GM11168 (cell line): ENCODE data around the gene MFF.
"Not testable (repeated sequence)": the region's sequence is repeated elsewhere in the genome, so short reads cannot be mapped to it uniquely, and the experiment has no call there.

ENCODE experiments used
- in situ Hi-C: fragments of 300-500 bp; cut with MboI; formaldehyde crosslinking; loops from one replicate; pipeline ENCODE4 v1.12.0; 2022; ENCODE audit warnings: low sequenced_read_pairs; ENCODE audit not compliant: unreplicated experiment

The MFF gene

DNA sequence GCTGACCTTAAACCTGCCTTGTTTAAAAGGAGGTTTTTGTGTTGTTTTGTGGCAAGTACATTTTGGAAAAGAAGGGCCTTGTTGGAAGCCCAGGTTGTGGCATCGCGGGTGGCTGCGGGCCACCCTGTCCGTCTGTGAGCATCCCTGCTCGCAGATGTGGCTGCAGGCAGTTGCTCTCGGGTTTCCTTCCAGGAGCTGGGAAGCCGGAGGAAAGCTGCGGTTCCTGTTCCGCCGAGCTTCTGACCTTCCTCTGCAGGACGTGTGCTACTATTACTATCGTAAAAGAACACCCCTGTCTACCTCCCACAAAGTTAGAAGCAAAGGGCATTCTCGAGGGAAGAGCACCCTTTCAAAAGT is 766 bp downstream of the MFF start:
- in situ Hi-C loops: no loop called here

DNA sequence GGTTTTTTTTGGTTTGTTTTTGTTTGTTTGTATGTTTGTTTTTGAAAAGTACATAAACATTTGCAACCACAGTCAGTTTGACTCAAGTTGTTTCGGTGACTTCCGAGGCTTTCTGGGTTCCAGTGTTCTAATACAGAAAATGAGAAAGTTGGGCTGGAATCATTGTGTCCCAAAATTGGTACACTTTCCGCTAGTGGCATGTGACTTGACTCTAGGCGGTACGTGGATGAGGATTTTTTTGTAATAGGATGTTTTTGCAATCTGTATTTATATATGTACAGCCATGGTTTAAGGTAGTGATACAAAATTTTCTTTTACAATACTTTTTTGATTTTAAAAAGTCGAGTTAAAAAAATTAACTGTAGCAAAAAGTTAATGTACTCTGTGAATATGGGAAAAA is 1.7 kb downstream of the MFF start:
- in situ Hi-C loops: no loop called here

DNA sequence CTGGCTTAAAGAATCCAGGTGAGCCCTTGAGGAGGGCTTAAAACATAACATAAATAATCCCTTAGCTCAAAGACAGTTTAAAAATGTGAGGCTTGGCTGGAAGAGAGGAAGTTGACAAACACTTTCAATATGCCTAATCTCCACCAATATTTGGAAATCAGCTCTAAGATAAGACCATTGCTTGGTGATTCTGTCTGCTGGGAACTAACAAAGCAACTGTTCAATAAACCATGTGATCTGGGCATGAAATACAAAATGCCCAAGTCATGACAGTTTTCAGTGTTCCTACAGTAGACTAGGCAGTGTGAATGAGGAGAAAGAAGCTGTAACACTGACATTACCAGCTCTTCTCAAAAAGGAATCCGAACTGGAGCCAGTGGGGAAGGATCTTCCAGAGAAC is 10.7 kb downstream of the MFF start:
- in situ Hi-C loops: no loop called here

DNA sequence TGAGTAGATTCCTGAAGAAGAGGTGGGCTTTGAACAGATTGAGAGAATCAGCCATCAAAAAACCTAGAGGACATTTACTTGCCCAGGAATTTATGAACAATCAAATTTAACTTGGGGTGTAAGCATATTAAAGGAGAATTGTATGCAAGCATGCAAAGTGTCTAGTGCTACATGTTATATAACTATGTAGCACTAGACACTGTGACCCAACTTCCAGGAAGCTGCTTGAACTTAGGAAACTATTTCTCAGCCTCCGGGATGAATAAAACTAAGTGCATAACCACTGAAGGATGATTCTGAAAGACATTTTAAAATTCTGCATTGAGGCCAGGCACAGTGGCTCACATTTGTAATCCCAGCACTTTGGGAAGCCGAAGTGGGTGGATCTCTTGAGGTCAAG is 12.4 kb downstream of the MFF start:
- in situ Hi-C loops: no loop called here

DNA sequence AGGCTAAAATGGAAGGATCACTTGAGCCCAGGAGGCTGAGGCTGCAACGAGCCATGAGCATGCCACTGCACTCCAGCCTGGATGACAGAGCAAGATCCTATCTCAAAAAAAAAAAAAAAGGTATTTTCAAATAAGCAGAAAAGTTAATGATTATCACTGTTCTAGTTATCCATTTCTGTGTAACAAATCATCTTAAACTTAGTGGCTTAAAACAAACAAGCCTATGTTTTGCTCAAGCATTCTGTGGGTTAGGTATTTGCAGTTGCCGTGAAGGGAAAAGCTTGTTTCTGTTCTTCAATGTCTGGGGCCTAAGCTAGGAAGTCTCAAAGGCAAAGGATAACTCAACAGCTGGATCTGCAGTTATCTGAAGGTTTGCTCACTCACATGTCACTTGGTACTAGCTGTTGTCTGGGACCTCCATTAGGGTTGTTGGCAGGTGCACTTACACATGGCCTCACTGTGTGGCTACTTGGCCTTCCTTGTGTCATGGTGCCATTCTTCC is 14.1 kb downstream of the MFF start:
- in situ Hi-C loops: no loop called here

DNA sequence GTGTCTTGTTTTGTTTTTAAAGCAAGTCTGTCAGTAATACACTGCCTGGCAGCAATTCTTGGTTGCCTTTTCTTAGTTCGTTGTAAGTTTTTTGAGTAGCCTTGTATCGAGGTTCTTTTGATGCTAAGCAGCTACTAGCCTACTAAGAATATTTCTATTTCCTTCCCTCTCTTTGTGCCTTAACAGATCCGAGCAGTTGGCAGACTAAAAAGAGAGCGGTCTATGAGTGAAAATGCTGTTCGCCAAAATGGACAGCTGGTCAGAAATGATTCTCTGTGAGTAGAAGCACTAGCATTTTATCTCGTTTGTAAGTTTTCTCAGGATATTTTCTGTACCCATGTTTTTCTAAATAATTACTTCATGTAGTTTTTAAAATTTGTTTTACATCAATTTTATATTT is 15.1 kb downstream of the MFF start:
- in situ Hi-C loops: no loop called here

DNA sequence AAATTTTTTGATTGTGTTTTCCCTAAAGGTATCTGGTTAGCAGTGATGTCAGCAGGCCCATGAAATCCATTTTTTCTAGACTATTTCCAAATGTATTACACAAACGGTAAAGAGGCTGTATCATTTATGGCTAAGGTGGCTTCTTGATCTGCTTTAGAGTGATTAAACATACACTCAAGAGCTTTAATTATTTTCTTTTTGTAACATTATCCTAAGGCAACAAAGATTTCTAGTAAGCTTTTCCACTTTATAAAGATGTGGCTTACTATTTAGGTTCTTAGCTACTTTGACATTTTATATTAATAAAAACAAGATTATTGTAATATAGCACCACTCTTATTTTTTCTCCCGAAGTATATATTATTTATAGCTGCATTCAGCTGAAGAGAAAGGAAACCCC is 16.5 kb downstream of the MFF start:
- in situ Hi-C loops: no loop called here

DNA sequence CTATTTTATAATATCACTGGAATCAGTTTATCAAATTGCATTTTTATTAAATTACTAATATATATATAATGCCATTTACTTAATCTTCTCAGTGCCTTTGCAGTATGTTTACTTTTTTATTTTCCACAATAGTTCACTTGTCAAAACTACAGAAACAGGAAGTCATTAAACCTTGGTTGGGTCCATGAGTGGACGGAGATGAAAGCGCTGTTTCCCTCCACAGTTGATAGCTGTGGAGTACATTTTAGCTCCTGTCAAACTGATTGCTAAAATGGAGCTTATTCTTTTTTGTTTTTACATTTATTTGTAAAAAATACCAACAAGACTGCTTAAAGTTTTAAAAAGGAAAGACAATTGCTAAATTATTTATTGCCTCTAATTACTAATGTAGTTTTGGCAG is 19.2 kb downstream of the MFF start:
- in situ Hi-C loops: no loop called here

DNA sequence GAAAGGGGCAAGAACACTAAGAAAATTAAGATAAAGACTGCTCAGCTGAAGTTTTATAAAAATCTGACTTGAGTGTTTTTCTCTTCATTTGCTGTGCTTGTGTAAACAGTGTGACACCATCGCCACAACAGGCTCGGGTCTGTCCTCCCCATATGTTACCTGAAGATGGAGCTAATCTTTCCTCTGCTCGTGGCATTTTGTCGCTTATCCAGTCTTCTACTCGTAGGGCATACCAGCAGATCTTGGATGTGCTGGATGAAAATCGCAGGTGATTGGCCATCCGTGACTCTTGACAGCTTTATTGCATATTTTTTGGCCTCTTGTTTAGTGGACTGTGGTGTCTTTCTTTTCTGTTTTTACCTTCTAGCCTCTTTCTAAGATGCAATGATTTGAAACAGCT is 22.1 kb downstream of the MFF start:
- in situ Hi-C loops: no loop called here

DNA sequence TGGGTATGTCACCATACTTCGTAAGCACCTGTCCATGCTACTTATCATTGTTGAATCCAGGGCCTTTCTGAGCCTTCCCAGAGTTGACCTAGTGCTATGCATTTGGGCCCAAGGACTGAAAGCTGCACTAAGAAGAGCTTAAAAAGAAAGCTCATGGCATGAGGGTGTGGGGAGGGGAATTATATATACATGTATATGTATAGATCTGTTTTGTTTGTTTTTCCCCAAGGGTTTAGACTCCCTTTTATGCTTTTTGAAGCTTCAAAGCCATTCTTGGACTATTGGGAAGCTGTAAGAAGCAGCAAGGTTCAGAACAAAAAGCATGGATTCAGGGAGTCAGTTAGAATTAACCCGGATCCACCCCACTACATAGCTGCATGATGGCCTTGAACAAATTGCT is 23.3 kb downstream of the MFF start:
- in situ Hi-C loops: no loop called here

DNA sequence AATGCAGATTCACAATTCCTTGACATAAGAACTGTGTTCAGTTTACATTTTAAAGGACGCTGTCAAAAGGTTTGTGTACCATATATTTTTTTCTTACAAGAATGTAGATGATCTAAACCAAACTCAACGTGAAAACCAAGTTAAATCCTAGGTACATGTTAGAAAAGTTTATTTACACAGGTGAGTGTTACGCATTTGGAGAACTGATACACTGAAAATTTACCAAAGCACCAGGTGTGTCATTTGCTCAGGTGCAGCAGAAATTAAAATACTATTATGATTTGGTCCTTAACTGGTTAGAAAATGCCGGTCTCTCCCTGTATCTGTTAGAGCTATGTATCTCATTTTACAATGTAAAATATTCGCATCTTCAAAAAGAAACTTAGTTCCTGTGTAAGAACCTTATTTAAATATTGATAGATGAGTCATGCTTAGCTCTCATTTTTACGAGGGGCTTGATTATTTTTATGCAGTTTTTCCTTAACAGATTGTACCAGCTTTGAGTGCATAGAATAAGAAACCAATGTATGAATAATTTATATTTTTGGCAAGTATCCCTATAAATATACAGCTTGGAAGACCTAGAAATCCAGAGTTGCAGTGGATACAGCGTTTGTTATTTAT is 25.1 kb downstream of the MFF start:
- in situ Hi-C loops: no loop called here

DNA sequence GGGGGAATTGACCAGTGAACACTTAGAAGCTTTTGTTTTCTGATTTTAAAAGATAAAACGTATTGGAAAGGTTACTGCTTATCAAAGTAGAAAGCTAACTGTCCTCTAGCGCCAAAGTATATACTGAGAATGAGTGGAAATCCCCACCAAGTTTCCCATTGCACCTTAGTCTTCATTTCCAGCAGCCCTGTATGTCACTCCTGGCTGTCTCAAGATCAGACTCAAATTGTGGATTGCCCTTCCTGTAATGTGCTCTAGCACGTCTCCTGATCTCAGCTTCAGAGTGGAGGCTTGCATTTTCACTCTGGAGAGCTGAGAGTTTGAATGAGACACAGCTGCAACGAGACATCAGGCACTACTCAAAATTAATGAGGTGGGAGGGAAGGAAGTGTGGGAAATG is 26.6 kb downstream of the MFF start:
- in situ Hi-C loops: no loop called here

DNA sequence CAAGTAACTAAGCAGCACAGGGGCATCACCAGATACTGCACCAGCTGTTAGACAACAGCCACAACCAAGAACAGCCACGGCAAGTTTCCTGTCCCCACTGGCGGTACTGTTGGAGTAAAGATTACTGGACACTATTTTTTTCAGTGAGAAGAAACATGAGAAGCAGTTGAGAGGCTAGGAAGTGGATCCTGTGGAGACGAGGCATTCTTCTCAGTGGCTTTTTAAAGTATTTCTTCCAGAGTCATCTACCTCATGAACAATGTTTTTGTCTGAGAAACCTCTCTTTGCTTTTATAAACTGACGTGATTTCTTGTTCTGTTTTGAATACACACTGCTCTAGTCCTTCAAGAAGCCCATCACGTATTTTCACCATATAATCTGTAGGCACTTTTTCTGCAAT is 35.3 kb downstream of the MFF start:
- in situ Hi-C loops: no loop called here

DNA sequence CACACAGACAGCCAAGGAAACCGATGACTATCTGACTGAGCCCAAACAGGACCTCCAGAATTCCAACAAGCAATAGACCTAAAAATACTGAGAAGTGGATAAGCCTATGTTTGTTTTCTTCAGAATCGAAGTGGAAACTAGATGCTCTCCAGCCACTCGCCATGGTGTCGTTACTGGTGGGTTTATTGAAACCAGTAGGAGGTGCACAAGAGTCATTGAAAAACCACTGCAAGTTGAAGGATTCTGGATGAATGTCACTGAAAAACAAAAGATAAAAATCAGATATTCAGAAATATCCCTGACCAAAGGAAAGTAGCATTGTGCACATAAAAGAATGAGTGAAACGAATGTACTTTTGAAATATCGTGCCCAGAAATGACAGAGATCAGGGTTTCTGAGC is 38.7 kb downstream of the MFF start:
- in situ Hi-C loops: no loop called here

DNA sequence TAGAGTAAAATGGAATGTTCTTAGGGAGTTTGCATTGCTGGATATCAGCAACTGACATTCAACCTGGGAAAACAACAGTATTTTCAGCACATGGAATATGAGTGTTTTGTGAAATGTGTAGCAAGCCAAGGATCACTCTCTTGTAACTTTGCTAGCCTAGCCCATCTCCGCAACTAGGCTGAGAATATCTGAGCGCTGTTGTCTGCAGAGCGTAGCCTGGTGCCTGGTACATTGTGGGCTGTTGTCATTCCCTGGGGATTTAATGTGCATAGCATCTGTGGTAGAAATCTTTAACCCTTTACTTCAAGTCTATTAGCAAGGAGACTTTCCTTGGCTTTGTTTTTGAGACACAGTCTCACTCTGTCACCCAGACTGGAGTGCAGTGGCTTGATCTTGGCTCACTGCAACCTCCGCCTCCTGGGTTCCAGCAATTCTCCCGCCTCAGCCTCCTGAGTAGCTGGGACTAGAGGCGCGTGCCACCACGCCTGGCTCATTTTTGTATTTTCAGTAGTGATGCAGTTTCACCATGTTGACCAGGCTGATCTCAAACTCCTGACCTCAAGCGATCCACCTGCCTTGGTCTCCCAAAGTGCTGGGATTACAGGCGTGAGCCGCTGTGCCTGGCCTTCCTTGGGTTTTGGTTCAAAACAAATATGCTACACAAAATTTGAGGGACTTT is 39.7 kb downstream of the MFF start:
- in situ Hi-C loops: not testable (repeated sequence)

DNA sequence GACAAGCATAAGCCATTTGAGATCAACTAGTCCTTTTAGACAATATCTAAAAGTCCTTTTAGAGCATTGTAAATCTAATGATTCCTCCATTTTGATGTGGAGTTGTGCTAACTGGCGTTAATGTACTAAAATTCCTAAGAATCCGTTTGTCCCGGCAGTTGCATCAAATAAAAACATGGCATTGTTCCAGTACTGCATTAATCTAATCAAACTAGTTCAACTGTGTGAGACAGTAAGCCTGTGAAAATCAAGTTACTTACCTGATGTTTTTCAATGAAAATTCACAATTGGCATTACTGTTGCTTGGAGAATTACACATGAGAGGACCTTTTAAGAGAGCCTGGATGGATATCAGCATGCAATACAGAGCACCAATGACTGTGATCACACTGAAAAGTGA is 40.8 kb downstream of the MFF start:
- in situ Hi-C loops: no loop called here

DNA sequence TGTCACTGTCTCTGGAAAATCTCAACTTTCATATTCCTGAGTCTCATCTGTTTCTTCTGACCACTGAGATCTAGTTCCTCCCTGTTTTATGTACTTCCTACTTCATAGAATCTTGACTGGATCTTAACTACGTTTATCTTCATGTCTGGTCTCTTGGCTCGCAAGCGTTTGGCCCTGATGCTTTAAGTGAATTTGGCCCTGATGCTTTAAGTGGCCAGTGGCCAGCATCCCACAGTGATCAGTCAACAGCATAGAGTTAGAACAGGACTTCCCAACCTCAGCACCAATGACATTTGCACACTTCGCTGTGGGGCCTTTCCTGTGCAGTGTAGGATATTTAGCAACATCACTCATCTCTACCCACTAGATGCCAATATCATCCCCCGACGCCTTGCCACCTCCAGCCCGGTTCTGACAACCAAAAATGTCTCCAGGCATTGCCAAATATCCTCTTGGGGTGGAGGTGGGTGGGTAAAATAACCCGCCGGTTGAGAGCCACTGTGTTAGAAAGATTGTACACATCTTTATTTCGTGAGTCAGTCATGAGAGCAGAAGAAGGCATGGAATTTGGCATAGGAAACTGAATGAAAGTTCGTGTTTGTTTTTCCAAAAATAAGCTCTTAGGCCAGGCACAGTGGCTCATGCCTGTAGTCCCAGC is 41.8 kb downstream of the MFF start:
- in situ Hi-C loops: no loop called here

DNA sequence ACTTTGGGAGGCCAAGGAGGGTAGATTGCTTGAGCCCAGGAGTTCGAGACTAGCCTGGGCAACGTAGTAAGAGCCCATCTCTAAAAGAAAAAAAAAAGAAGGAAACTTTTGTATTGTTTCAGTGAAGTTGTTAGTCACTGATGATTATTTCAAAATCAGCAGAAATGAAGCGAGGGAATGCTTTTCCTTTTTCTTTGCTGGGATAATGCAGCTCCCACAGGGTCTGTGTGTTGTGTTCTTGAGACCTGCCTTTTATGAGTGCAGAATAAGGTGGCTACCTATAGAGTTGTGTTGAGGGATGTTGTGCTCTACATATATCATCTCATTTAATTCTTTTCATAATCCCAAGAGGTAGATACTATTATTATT is 42.4 kb downstream of the MFF start:
- in situ Hi-C loops: no loop called here

DNA sequence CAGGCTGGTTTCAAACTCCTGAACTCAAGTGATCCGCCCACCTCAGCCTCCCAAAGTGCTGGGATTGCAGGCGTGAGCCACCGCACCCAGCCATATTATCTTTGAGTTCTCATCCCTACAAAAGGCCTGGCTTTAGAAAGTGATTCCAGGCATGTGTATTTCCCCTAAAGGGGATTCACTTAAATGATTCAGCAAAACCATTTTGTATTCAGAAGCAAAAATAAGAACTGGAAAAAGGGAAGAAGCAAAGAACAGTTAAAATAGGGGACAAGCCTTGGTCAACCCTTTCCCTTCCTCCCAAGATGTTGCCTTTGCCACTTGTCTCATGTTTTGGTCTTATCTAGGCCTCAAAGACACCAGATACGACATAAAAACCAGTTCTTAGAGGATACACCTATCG is 43.5 kb downstream of the MFF start:
- in situ Hi-C loops: no loop called here

DNA sequence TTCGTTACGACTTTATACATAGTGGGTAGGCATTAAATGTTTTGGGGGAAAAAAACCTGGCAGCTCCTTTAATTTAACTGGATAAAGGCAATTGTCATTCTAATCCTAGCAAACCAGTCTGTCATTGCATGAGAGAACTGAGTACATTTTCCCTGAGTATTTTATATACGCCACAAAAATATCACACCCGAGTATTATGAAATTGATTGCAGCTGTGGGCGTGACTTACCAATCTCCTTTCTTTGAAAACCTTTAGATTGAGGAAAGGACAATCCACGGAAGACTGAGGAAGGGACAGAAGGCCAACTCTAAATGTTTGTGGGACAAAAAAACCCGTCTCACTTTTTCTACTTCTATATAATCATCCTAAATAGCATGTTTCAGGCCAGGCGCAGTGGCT is 45.0 kb downstream of the MFF start:
- in situ Hi-C loops: no loop called here

DNA sequence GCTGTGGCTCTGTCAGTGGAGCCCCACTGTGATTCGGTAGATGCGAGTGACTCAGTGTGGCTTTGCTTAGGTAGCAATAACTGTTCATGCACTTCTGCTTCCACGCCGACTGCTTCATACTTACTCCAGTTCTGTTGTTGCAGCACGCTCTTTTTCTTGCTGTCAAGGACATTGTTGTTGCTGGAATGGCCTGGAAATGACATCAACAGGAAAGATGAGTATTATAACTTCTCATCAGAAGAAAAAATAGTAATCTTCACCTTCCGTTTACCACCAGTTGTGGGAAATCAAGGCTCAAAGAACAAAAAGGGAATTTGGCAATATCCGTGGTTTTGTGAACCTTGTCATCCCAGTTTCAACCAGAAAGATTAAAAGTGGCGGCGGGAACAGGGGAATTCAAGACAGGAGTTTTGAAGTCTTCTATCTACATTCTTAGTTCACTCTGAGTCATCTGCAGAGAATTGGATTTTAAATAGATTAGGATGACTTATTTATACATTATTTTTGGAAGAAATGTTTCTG is 45.8 kb downstream of the MFF start:
- in situ Hi-C loops: no loop called here

DNA sequence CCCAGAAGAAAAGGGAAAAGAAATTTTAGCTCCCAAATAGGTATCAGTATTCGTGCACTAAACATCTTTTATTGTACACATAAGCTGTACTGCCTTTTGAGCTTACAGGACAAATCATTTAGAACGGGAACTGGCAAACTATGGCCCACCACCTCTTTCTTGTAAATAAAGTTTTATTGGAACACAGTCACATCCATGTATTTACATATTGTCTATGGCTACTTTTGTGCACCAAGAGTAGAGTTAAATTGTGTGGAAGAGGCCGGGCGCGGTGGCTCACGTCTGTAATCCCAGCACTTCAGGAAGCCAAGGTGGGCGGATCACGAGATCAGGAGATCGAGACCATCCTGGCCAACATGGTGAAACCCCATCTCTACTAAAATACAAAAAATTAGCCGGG is 48.3 kb downstream of the MFF start:
- in situ Hi-C loops: no loop called here
